Kidney (tissue), 14 donors: ENCODE data around the gene CHL1. TPM values are rescaled to one million over a fixed set of nuclear protein-coding genes. Genes with fewer than 3 reads are reported as not detected.

ENCODE experiments used
- DNase-seq, 5 donors: peaks; one replicate each; pipeline ENCODE4 v3.0.0-alpha.2; 2013 to 2020
- FAIRE-seq: peaks from 2 replicates; lab custom pipeline; 2012; peaks lifted over from hg19 to GRCh38; lab: Jason Lieb, UNC
- H3K27ac ChIP-seq, 2 donors: one replicate each; pipeline ENCODE4 v1.7.0; 2013; ENCODE audit warnings: low read depth in 2 of 2, low read length in 2 of 2, inconsistent platforms in 1 of 2
- H3K27me3 ChIP-seq: one replicate; pipeline ENCODE4 v1.7.1; 2013; ENCODE audit warnings: low read length, inconsistent platforms; ENCODE audit not compliant: control insufficient read depth, insufficient read depth
- H3K36me3 ChIP-seq, 3 donors: one replicate each; pipeline versions ENCODE4 v1.7.0 to v1.7.1; 2013; ENCODE audit warnings: low read length in 3 of 3, control low read depth in 1 of 3, inconsistent platforms in 1 of 3; ENCODE audit not compliant: insufficient read depth in 3 of 3, control insufficient read depth in 2 of 3
- H3K4me1 ChIP-seq, 3 donors: one replicate each; pipeline versions ENCODE4 v1.7.0 to v1.7.1; 2013; ENCODE audit warnings: low read length in 3 of 3, inconsistent platforms in 1 of 3, low read depth in 1 of 3; ENCODE audit not compliant: control insufficient read depth in 2 of 3, insufficient read depth in 2 of 3
- H3K4me3 ChIP-seq, 3 donors: one replicate each; pipeline versions ENCODE4 v1.7.0 to v1.8.1; 2013; ENCODE audit warnings: low read length in 3 of 3, control low read depth in 1 of 3, inconsistent platforms in 1 of 3
- H3K9ac ChIP-seq, 3 donors: one replicate each; pipeline versions ENCODE4 v1.7.0 to v1.7.1; 2013; ENCODE audit warnings: low read length in 3 of 3, control low read depth in 1 of 3, inconsistent platforms in 1 of 3
- H3K9me3 ChIP-seq, 3 donors: one replicate each; pipeline versions ENCODE4 v1.7.0 to v1.7.1; 2013; ENCODE audit warnings: low read length in 3 of 3, control low read depth in 1 of 3, inconsistent platforms in 1 of 3; ENCODE audit not compliant: control insufficient read depth in 2 of 3, insufficient read depth in 1 of 3
- CTCF ChIP-seq: IDR thresholded peaks from 3 replicates; pipeline ENCODE4 v1.5.1; 2012; ENCODE audit warnings: mild to moderate bottlenecking, moderate library complexity, borderline replicate concordance; ENCODE audit not compliant: insufficient read depth; ENCODE audit errors: extremely low read depth
- intact Hi-C: fragments of 100-400 bp; cut with DNase I; formaldehyde crosslinking; loops from one replicate; pipeline ENCODE4 v1.11.1; 2022
- polyA plus RNA-seq: library from polyadenylated mRNA; stranded (reverse); fragments of 350-450 nt; fragmentation: Illumina TruSeq; extraction: RNeasy Lipid Tissue Mini Kit (QIAGEN cat#74804); gene quantifications from one replicate; pipeline ENCODE4 v1.2.3, GENCODE V29; 2014; ENCODE audit warnings: low read depth, low replicate concordance; ENCODE audit not compliant: insufficient read depth
- total RNA-seq: library from RNA; stranded (reverse); fragmentation: NEBNext Ultra II Directional; extraction: Animal tissue kit (Norgen Biotek cat#: 25700); gene quantifications from one replicate; pipeline ENCODE4 v1.2.1, GENCODE V29; 2021
- donor health status: control.
- donor health status: control.
- donor health status: control.
- donor health status: control.
- donor health status: control.
- donor health status: DM: yes; HTN: yes; CAD: no.
- donor health status: Normal renal cell carcinoma (clear cell type).

The CHL1 gene
- total and polyA plus RNA-seq, 2 donors from 2014 or later, result 10.6 to 109 TPM

GRCh38 chr3:294096-294495 is 97.5 kb downstream of the CHL1 start:
- no peak overlapping the region for H3K27ac ChIP-seq
- H3K4me1 ChIP-seq, result no peaks in the 10 kb centered on the region
- FAIRE-seq (no peak), DNase-seq (no peak)
- no peaks in the 10 kb centered on the region for H3K9me3 ChIP-seq
- intact Hi-C loops, result no loop called here
- H3K9ac ChIP-seq, result no peak overlapping the region
- no peak overlapping the region for H3K4me3 ChIP-seq
- H3K27me3 ChIP-seq, result no peaks in the 10 kb centered on the region
- H3K36me3 ChIP-seq, result no peaks in the 10 kb centered on the region
- no peak for TF ChIP-seq CTCF

- no peaks in the 10 kb centered on the region for H3K9me3 ChIP-seq
- H3K36me3 ChIP-seq, result no peaks in the 10 kb centered on the region
- no peak for TF ChIP-seq CTCF
- DNase-seq (no peak), FAIRE-seq (no peak)
- intact Hi-C loops, result no loop called here
- no peak overlapping the region for H3K27ac ChIP-seq
- no peak overlapping the region for H3K9ac ChIP-seq
- H3K4me1 ChIP-seq, result no peaks in the 10 kb centered on the region
- no peaks in the 10 kb centered on the region for H3K27me3 ChIP-seq
- no peak overlapping the region for H3K4me3 ChIP-seq
Observed at GRCh38 chr3:294581-294980, 98.0 kb downstream of the CHL1 start.

- Histone ChIP-seq H3K9me3 (no peaks in the 10 kb centered on the region), H3K4me1 (no peaks in the 10 kb centered on the region), H3K36me3 (no peaks in the 10 kb centered on the region), H3K27me3 (no peaks in the 10 kb centered on the region), H3K4me3 (no peak overlapping the region), H3K27ac (no peak overlapping the region), H3K9ac (no peak overlapping the region)
- no peak for TF ChIP-seq CTCF
- intact Hi-C loops, result no loop called here
- DNase-seq (no peak), FAIRE-seq (no peak)
Observed at GRCh38 chr3:295166-295565, 98.6 kb downstream of the CHL1 start.

GRCh38 chr3:297585-297984 is 101.0 kb downstream of the CHL1 start:
- TF ChIP-seq CTCF, result no peak
- no peaks in the 10 kb centered on the region for H3K4me1 ChIP-seq
- H3K9me3 ChIP-seq, result no peaks in the 10 kb centered on the region
- no peak overlapping the region for H3K27ac ChIP-seq
- no peaks in the 10 kb centered on the region for H3K36me3 ChIP-seq
- intact Hi-C loops, result no loop called here
- no peak for FAIRE-seq
- H3K27me3 ChIP-seq, result no peaks in the 10 kb centered on the region
- no peak overlapping the region for H3K9ac ChIP-seq
- no peak overlapping the region for H3K4me3 ChIP-seq
- no peak for DNase-seq
